Suprapubic skin (tissue), 3 donors: ENCODE results near the gene UBTD2.

Experiments used
- POLR2A ChIP-seq, 2 donors: fragments of 450-650 bp; IDR thresholded peaks; one replicate each; pipeline ENCODE4 v1.6.1; 2017; ENCODE audit warnings: antibody characterized with exemption in 2 of 2, mild to moderate bottlenecking in 2 of 2, moderate library complexity in 2 of 2
- TF ChIP-seq, protein P1 (sequence below), 2 donors: fragments of 200-600 bp in 1 of 2; fragments of 450-650 bp in 1 of 2; sonication (generic) in 1 of 2; IDR thresholded peaks; one replicate each; pipeline ENCODE4 v1.5.1; 2016 to 2019; ENCODE audit warnings: antibody characterized with exemption in 2 of 2, mild to moderate bottlenecking in 1 of 2, moderate library complexity in 1 of 2

DNA sequence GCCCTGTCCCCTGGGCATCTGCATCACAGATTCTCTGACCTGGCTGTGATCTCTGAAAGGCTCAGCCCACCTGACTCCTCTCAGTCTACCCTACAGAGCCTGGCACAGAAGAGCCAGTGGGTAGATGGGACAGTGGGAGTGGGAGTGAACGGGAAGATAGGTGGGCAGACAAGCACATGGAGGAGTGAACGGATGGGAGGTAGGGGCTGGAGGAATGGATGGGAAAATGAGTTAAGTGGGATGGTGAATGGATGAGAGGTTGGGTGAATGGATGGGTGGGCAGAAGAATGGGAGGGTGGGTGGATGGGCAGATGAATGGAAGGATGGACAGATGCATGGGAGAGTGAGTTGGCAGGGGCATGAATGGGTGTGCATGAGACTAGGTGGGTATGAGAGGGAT, 114.3 kb downstream of the UBTD2 start:
- TF ChIP-seq, protein P1, sequence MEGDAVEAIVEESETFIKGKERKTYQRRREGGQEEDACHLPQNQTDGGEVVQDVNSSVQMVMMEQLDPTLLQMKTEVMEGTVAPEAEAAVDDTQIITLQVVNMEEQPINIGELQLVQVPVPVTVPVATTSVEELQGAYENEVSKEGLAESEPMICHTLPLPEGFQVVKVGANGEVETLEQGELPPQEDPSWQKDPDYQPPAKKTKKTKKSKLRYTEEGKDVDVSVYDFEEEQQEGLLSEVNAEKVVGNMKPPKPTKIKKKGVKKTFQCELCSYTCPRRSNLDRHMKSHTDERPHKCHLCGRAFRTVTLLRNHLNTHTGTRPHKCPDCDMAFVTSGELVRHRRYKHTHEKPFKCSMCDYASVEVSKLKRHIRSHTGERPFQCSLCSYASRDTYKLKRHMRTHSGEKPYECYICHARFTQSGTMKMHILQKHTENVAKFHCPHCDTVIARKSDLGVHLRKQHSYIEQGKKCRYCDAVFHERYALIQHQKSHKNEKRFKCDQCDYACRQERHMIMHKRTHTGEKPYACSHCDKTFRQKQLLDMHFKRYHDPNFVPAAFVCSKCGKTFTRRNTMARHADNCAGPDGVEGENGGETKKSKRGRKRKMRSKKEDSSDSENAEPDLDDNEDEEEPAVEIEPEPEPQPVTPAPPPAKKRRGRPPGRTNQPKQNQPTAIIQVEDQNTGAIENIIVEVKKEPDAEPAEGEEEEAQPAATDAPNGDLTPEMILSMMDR (IDR thresholded peaks at IDR 0.05) = no peak
- TF ChIP-seq POLR2A (IDR thresholded peaks at IDR 0.05) = no peak
